Epithelial cell of proximal tubule (primary cell): ENCODE results near the gene TMEM45A. TPM values are rescaled to one million over a fixed set of nuclear protein-coding genes. Genes with fewer than 3 reads are reported as not detected.

Source experiments
- DNase-seq: peaks from one replicate; pipeline ENCODE4 v3.0.0-alpha.2; 2011; ENCODE audit warnings: low read depth
- H3K4me3 ChIP-seq: 2 replicates; pipeline ENCODE4 v1.5.1; 2011; ENCODE audit warnings: low read depth, mild to moderate bottlenecking, low read length
- total RNA-seq: library from RNA; depleted of rRNA; stranded (reverse); fragments of >200 nt; gene quantifications from 2 replicates; pipeline ENCODE4 v1.2.3, GENCODE V29; 2015
- TF ChIP-seq, protein P1 (sequence below): conservative IDR thresholded peaks from 2 replicates; pipeline ENCODE4 v1.5.1; 2012; ENCODE audit warnings: low read depth, mild to moderate bottlenecking, low read length

Gene TMEM45A
- total RNA-seq, 1 donor from 2014 or later, result 1.8 TPM

DNA sequence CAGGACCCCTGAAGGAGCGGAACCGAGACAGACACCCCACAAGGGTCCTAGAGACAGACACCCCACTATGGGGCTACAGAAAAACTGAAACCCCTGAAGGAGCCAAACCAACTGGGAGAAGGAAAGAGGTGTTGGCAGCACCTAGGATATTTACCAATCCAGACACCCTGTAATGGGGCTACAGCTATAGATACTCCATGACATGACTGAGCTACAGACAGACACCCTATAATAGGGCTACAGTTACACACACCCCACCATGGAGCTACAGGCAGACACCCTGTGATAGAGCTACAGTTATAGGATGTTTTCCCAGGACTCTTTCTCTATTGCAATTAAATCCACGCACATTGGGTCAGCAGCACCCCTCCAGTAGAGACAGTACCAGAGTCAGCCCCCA, 94.4 kb downstream of the TMEM45A start:
- no peak overlapping the region for H3K4me3 ChIP-seq
- TF ChIP-seq, protein P1, sequence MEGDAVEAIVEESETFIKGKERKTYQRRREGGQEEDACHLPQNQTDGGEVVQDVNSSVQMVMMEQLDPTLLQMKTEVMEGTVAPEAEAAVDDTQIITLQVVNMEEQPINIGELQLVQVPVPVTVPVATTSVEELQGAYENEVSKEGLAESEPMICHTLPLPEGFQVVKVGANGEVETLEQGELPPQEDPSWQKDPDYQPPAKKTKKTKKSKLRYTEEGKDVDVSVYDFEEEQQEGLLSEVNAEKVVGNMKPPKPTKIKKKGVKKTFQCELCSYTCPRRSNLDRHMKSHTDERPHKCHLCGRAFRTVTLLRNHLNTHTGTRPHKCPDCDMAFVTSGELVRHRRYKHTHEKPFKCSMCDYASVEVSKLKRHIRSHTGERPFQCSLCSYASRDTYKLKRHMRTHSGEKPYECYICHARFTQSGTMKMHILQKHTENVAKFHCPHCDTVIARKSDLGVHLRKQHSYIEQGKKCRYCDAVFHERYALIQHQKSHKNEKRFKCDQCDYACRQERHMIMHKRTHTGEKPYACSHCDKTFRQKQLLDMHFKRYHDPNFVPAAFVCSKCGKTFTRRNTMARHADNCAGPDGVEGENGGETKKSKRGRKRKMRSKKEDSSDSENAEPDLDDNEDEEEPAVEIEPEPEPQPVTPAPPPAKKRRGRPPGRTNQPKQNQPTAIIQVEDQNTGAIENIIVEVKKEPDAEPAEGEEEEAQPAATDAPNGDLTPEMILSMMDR, result no peak
- DNase-seq, result no peak

DNA sequence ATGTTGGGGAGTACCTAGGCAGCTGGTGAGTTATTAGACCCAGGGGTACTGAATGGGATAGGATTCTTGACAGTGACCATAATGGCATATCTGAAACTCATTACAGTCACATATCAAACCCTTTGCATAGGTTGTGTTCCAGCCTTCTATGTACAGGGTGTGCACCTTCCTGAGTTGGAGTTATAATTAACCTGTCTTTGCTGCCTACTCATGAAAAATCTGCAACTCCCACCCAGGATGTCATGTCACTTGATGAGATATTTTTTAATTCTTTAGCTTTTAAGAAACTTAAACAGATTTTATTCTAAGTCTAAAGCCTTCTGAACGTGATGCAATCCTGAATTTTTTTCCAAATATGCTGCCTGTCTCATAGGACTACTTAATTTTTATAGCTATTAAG, 95.8 kb downstream of the TMEM45A start:
- H3K4me3 ChIP-seq, result no peak overlapping the region
- DNase-seq, result no peak

DNA sequence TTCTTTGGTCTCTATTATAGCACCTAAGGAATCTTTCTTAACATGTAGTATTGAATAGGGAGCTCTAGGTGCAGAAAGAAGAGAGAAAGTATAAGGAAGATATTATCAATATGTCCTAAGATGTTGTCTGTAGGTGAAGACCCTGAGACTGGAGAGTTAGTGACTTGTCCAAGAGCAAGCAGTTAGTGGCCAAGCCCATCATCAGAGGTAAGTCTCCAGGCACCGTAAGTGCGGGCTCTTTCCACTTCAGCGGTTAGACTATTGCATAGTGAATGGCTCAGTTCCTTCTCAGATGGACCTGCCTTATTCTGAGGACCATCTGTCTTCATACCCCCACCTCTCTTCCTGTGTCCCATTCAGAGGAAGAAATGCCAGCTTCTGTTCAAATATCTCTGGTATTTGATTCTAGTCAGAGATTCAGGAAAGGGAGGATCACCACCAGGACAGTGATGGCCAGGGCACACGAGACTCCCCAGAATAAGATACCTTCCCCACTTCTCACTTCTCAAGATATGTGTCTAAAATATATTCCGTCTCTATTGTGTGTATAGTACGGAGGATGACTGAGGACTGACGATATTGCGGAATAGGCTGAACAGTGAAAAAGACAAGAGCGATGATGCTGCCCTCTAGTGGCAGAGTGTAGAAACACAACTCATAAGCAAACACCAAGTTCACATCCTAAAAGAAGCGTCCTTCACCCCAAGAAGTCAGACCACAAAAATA, 97.9 kb downstream of the TMEM45A start:
- TF ChIP-seq, protein P1, result peak; percentile 89
- DNase-seq, result no peak
- H3K4me3 ChIP-seq, result peak overlapping the region; percentile 2

More for the DNA sequence above, 95.8 kb downstream of the TMEM45A start:
- TF ChIP-seq, protein P1, result no peak

DNA sequence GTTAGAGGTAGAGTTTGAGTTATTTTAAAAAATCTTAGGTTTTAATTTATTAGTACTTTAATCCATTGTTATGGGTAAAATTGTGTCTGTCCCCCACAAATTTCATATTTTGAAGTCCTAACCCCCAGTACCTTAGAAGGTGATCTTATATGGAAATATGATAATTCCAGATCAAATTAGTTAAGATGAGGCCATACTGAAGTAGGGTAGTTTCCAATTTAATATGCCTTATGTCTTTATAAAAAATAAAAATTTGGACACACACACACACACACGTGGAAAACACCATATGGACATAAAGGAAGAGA, 98.4 kb downstream of the TMEM45A start:
- no peak for DNase-seq
- no peak overlapping the region for H3K4me3 ChIP-seq
- TF ChIP-seq, protein P1, result no peak

DNA sequence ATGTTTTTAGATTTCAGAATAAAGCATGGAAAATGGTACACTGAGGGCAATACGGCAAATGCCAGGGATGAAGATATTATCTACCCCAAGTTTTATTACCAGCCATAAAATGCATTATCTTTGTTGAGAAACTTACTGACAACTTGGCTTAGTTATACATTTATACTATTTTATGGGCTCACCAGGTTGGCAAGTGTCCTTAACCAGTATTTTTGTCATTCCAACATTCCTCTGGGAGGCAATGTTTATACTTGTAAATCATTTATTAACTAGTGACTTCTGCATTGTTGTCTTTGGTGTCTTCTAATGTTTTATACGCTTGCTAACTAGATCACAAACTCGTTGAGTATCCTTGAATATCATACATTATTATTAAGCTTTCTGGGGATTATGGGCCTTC, 99.0 kb downstream of the TMEM45A start:
- no peak overlapping the region for H3K4me3 ChIP-seq
- DNase-seq, result peak; percentile 56
- TF ChIP-seq, protein P1, result no peak

DNA sequence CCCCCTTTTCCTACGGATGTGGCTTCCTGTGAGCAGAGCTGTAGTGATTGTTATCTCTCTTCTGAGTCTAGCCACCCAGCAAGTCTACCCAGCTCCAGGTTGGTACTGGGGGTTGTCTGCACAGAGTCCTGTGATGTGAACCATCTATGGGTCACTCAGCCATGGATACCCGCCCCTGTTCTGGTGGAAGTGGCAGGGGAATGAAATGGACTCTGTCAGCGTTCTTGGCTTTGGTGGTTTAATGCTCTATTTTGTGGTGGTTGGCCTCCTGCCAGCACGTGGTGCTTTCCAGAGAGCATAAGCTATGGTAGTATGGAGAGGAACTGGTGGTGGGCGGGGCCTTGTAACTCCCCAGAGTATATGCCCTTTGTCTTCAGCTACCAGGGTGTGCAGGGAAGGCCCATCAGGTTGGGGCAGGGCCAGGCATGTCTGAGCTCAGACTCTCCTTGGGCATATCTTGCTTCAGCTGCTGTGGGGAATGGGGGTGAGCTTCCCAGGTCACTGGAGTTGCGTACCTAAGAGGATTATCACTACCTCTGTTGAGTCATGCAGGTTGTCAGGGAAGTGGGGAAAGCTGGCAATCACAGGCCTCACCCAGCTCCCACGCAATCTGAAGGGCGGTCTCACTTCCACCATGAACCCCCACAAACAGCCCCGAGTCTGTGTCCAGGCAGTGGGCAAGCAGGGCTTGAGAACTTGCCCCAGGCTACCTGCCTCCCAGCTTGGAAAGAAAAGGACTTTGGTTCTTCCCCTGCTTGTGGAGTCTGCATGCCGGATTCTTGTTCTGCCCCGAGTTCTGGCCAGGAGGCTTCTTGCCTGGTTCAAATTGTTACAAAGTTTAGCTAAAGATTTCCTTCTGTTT, 108.0 kb downstream of the TMEM45A start:
- H3K4me3 ChIP-seq, result no peak overlapping the region
- TF ChIP-seq, protein P1, result no peak
- no peak for DNase-seq
